ENCODE data around the gene CTSH. TPM values are rescaled to one million over a fixed set of nuclear protein-coding genes. Genes with fewer than 3 reads are reported as not detected.

The CTSH gene
- total and polyA plus RNA-seq, 2 of the 13 experiments (the other 11 are each of a cell fraction or from before 2014, with no cell fraction given): 265 to 653 TPM

DNA sequence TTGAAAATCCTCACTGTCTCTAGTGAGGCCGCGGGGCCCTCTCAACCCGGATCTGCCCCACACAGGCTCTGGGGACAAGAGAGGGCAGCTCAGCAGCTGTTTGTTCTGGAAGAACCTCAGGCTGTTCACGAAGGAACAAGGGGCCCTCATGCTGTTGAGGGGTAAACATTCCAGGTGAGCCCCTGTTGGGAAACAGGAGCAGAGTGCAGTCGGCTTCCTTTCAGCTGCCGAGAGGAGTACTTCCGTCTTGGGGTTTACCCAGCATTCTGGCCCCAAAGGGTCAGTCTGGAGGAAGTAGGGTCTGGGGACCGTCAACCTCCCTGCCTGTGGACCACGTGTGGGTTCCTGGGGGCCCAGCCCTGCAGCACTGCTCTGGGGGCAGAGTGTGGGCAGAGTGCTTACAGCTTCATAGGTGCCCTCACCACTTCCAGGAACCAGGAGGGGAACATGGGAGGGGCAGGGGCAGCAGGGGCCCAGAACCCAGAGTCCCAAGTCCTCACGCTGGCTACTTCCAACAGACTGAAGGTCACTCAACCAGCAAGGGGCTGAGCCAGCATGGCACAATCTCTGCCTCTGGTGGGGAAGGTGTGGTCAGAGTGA, 49.2 kb upstream of the CTSH start (continued):
- TF ChIP-seq, protein P1, sequence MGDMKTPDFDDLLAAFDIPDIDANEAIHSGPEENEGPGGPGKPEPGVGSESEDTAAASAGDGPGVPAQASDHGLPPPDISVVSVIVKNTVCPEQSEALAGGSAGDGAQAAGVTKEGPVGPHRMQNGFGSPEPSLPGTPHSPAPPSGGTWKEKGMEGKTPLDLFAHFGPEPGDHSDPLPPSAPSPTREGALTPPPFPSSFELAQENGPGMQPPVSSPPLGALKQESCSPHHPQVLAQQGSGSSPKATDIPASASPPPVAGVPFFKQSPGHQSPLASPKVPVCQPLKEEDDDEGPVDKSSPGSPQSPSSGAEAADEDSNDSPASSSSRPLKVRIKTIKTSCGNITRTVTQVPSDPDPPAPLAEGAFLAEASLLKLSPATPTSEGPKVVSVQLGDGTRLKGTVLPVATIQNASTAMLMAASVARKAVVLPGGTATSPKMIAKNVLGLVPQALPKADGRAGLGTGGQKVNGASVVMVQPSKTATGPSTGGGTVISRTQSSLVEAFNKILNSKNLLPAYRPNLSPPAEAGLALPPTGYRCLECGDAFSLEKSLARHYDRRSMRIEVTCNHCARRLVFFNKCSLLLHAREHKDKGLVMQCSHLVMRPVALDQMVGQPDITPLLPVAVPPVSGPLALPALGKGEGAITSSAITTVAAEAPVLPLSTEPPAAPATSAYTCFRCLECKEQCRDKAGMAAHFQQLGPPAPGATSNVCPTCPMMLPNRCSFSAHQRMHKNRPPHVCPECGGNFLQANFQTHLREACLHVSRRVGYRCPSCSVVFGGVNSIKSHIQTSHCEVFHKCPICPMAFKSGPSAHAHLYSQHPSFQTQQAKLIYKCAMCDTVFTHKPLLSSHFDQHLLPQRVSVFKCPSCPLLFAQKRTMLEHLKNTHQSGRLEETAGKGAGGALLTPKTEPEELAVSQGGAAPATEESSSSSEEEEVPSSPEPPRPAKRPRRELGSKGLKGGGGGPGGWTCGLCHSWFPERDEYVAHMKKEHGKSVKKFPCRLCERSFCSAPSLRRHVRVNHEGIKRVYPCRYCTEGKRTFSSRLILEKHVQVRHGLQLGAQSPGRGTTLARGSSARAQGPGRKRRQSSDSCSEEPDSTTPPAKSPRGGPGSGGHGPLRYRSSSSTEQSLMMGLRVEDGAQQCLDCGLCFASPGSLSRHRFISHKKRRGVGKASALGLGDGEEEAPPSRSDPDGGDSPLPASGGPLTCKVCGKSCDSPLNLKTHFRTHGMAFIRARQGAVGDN (CRISPR knock-in tag; IDR thresholded peaks at IDR 0.05): peak; percentile 100
- peak; percentile 88; the same call in 1 of the 2 replicates for TF ChIP-seq ZSCAN20 (CRISPR knock-in tag; IDR thresholded peaks at IDR 0.05; ENCODE audit: borderline replicate concordance)
- TF ChIP-seq KAT8 (CRISPR knock-in tag; IDR thresholded peaks at IDR 0.05): peak; percentile 90
- TF ChIP-seq TEAD3 (CRISPR knock-in tag; optimal IDR thresholded peaks at IDR 0.05; ENCODE audit: borderline replicate concordance): peak; percentile 98
- peak; percentile 38; the same call in 1 of the 2 replicates for TF ChIP-seq ZFP82 (CRISPR knock-in tag; IDR thresholded peaks at IDR 0.05; ENCODE audit: borderline replicate concordance)
- TF ChIP-seq, protein P2, sequence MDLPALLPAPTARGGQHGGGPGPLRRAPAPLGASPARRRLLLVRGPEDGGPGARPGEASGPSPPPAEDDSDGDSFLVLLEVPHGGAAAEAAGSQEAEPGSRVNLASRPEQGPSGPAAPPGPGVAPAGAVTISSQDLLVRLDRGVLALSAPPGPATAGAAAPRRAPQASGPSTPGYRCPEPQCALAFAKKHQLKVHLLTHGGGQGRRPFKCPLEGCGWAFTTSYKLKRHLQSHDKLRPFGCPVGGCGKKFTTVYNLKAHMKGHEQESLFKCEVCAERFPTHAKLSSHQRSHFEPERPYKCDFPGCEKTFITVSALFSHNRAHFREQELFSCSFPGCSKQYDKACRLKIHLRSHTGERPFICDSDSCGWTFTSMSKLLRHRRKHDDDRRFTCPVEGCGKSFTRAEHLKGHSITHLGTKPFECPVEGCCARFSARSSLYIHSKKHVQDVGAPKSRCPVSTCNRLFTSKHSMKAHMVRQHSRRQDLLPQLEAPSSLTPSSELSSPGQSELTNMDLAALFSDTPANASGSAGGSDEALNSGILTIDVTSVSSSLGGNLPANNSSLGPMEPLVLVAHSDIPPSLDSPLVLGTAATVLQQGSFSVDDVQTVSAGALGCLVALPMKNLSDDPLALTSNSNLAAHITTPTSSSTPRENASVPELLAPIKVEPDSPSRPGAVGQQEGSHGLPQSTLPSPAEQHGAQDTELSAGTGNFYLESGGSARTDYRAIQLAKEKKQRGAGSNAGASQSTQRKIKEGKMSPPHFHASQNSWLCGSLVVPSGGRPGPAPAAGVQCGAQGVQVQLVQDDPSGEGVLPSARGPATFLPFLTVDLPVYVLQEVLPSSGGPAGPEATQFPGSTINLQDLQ (CRISPR knock-in tag; IDR thresholded peaks at IDR 0.05): peak; percentile 78; the same call in 1 of the 2 replicates
- TF ChIP-seq, protein P3, sequence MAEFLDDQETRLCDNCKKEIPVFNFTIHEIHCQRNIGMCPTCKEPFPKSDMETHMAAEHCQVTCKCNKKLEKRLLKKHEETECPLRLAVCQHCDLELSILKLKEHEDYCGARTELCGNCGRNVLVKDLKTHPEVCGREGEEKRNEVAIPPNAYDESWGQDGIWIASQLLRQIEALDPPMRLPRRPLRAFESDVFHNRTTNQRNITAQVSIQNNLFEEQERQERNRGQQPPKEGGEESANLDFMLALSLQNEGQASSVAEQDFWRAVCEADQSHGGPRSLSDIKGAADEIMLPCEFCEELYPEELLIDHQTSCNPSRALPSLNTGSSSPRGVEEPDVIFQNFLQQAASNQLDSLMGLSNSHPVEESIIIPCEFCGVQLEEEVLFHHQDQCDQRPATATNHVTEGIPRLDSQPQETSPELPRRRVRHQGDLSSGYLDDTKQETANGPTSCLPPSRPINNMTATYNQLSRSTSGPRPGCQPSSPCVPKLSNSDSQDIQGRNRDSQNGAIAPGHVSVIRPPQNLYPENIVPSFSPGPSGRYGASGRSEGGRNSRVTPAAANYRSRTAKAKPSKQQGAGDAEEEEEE (CRISPR knock-in tag; IDR thresholded peaks at IDR 0.05; ENCODE audit: borderline replicate concordance): peak; percentile 37; the same call in 1 of the 2 replicates
- peak; percentile 65; the same call in 1 of the 2 replicates for TF ChIP-seq ZNF556 (CRISPR knock-in tag; IDR thresholded peaks at IDR 0.05; ENCODE audit: borderline replicate concordance)
- TF ChIP-seq, protein P4, sequence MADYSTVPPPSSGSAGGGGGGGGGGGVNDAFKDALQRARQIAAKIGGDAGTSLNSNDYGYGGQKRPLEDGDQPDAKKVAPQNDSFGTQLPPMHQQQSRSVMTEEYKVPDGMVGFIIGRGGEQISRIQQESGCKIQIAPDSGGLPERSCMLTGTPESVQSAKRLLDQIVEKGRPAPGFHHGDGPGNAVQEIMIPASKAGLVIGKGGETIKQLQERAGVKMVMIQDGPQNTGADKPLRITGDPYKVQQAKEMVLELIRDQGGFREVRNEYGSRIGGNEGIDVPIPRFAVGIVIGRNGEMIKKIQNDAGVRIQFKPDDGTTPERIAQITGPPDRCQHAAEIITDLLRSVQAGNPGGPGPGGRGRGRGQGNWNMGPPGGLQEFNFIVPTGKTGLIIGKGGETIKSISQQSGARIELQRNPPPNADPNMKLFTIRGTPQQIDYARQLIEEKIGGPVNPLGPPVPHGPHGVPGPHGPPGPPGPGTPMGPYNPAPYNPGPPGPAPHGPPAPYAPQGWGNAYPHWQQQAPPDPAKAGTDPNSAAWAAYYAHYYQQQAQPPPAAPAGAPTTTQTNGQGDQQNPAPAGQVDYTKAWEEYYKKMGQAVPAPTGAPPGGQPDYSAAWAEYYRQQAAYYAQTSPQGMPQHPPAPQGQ (CRISPR knock-in tag; IDR thresholded peaks at IDR 0.05; ENCODE audit: borderline replicate concordance): no peak
- TF ChIP-seq, protein P5, sequence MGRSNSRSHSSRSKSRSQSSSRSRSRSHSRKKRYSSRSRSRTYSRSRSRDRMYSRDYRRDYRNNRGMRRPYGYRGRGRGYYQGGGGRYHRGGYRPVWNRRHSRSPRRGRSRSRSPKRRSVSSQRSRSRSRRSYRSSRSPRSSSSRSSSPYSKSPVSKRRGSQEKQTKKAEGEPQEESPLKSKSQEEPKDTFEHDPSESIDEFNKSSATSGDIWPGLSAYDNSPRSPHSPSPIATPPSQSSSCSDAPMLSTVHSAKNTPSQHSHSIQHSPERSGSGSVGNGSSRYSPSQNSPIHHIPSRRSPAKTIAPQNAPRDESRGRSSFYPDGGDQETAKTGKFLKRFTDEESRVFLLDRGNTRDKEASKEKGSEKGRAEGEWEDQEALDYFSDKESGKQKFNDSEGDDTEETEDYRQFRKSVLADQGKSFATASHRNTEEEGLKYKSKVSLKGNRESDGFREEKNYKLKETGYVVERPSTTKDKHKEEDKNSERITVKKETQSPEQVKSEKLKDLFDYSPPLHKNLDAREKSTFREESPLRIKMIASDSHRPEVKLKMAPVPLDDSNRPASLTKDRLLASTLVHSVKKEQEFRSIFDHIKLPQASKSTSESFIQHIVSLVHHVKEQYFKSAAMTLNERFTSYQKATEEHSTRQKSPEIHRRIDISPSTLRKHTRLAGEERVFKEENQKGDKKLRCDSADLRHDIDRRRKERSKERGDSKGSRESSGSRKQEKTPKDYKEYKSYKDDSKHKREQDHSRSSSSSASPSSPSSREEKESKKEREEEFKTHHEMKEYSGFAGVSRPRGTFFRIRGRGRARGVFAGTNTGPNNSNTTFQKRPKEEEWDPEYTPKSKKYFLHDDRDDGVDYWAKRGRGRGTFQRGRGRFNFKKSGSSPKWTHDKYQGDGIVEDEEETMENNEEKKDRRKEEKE (IDR thresholded peaks at IDR 0.05): no peak
- peak; percentile 76; the same call in 1 of the 2 replicates for TF ChIP-seq HMG20B (CRISPR knock-in tag; conservative IDR thresholded peaks at IDR 0.05)
- TF ChIP-seq SCMH1 (CRISPR knock-in tag; IDR thresholded peaks at IDR 0.05; ENCODE audit: borderline replicate concordance): no peak
- peak; percentile 62 for TF ChIP-seq ZNF33B (CRISPR knock-in tag; IDR thresholded peaks at IDR 0.05)
- no peak for TF ChIP-seq AGO1 (IDR thresholded peaks at IDR 0.05; ENCODE audit: low read depth, low read length, poor library complexity, severe bottlenecking)
